Glutamatergic neuron (in vitro differentiated cells): ENCODE results near the gene NRG3. TPM values are rescaled to one million over a fixed set of nuclear protein-coding genes. Genes with fewer than 3 reads are reported as not detected.
A peak's percentile ranks its signal among the peaks of the same experiment; 100 is the strongest.
"Not testable (repeated sequence)": the region's sequence is repeated elsewhere in the genome, so short reads cannot be mapped to it uniquely, and the experiment has no call there.

Source experiments
- DNase-seq: peaks from one replicate; pipeline ENCODE4 v3.0.0; 2022
- H3K27ac Mint-ChIP-seq: one replicate; pipeline ENCODE4 v1.8.0; 2020; ENCODE audit warnings: mild to moderate bottlenecking, mixed read lengths, inconsistent platforms; ENCODE audit not compliant: unreplicated experiment
- H3K27me3 Mint-ChIP-seq: one replicate; pipeline ENCODE4 v1.8.0; 2020; ENCODE audit warnings: mild to moderate bottlenecking, moderate library complexity, mixed read lengths, inconsistent platforms; ENCODE audit not compliant: unreplicated experiment
- H3K36me3 Mint-ChIP-seq: one replicate; pipeline ENCODE4 v1.8.0; 2020; ENCODE audit warnings: mild to moderate bottlenecking, mixed read lengths, inconsistent platforms; ENCODE audit not compliant: unreplicated experiment
- H3K4me1 Mint-ChIP-seq: one replicate; pipeline ENCODE4 v1.8.0; 2020; ENCODE audit warnings: mild to moderate bottlenecking, low read depth, mixed read lengths, inconsistent platforms; ENCODE audit not compliant: unreplicated experiment
- H3K4me3 Mint-ChIP-seq: one replicate; pipeline ENCODE4 v1.8.0; 2020; ENCODE audit warnings: mild to moderate bottlenecking, mixed read lengths, inconsistent platforms; ENCODE audit not compliant: unreplicated experiment
- H3K9me3 Mint-ChIP-seq: one replicate; pipeline ENCODE4 v1.8.0; 2020; ENCODE audit warnings: mild to moderate bottlenecking, moderate library complexity, mixed read lengths, inconsistent platforms; ENCODE audit not compliant: unreplicated experiment
- CTCF ChIP-seq: fragments of 200-600 bp; sonication (generic); IDR thresholded peaks from one replicate; pipeline ENCODE4 v1.5.0; 2021; ENCODE audit not compliant: partially characterized antibody, unreplicated experiment
- total RNA-seq: library from RNA; stranded (reverse); fragmentation: NEBNext Ultra II Directional; extraction: Animal tissue kit (Norgen Biotek cat#: 25700); gene quantifications from one replicate; pipeline ENCODE4 v1.2.1, GENCODE V29; 2021; ENCODE audit not compliant: unreplicated experiment

Gene NRG3
- total RNA-seq, 1 donor from 2014 or later, result 3.2 TPM

- TF ChIP-seq CTCF, result no peak
- DNase-seq, result peak; percentile 84
These were observed 444.6 kb downstream of the NRG3 start for GRCh38 chr10:82319562-82319961.

GRCh38 chr10:82321724-82322123 is 446.7 kb downstream of the NRG3 start:
- H3K27me3 Mint-ChIP-seq, result peaks cover 14% of the 10 kb centered on the region
- H3K36me3 Mint-ChIP-seq, result peaks cover 2% of the 10 kb centered on the region
- H3K9me3 Mint-ChIP-seq, result peaks cover 25% of the 10 kb centered on the region
- H3K4me1 Mint-ChIP-seq, result peaks cover 52% of the 10 kb centered on the region
- H3K4me3 Mint-ChIP-seq, result no peak overlapping the region
- no peak for TF ChIP-seq CTCF
- DNase-seq, result no peak
- no peak overlapping the region for H3K27ac Mint-ChIP-seq

More at GRCh38 chr10:82319562-82319961, 444.6 kb downstream of the NRG3 start:
- peak overlapping the region; percentile 81 for H3K4me3 Mint-ChIP-seq
- H3K27me3 Mint-ChIP-seq, result peaks cover 14% of the 10 kb centered on the region
- peak overlapping the region; percentile 99 for H3K27ac Mint-ChIP-seq
- H3K9me3 Mint-ChIP-seq, result peaks cover 25% of the 10 kb centered on the region
- H3K4me1 Mint-ChIP-seq, result peaks cover 60% of the 10 kb centered on the region
- H3K36me3 Mint-ChIP-seq, result no peaks in the 10 kb centered on the region

GRCh38 chr10:82331716-82332115 is 456.7 kb downstream of the NRG3 start:
- Mint-ChIP-seq H3K4me3 (no peak overlapping the region), H3K4me1 (no peaks in the 10 kb centered on the region), H3K27me3 (no peaks in the 10 kb centered on the region), H3K36me3 (peaks cover 4% of the 10 kb centered on the region), H3K9me3 (peaks cover 1% of the 10 kb centered on the region), H3K27ac (no peak overlapping the region)
- TF ChIP-seq CTCF, result no peak
- no peak for DNase-seq

GRCh38 chr10:82335831-82336230 is 460.8 kb downstream of the NRG3 start:
- no peaks in the 10 kb centered on the region for H3K4me1 Mint-ChIP-seq
- H3K4me3 Mint-ChIP-seq, result no peak overlapping the region
- no peak overlapping the region for H3K27ac Mint-ChIP-seq
- H3K36me3 Mint-ChIP-seq, result no peaks in the 10 kb centered on the region
- no peak for DNase-seq
- H3K27me3 Mint-ChIP-seq, result no peaks in the 10 kb centered on the region
- no peak for TF ChIP-seq CTCF
- H3K9me3 Mint-ChIP-seq, result no peaks in the 10 kb centered on the region

GRCh38 chr10:82340166-82340565 is 465.2 kb downstream of the NRG3 start:
- H3K9me3 Mint-ChIP-seq, result no peaks in the 10 kb centered on the region
- no peak for DNase-seq
- no peaks in the 10 kb centered on the region for H3K36me3 Mint-ChIP-seq
- H3K4me3 Mint-ChIP-seq, result no peak overlapping the region
- no peaks in the 10 kb centered on the region for H3K27me3 Mint-ChIP-seq
- peaks cover 2% of the 10 kb centered on the region for H3K4me1 Mint-ChIP-seq
- no peak overlapping the region for H3K27ac Mint-ChIP-seq
- no peak for TF ChIP-seq CTCF

GRCh38 chr10:82349590-82349989 is 474.6 kb downstream of the NRG3 start:
- H3K9me3 Mint-ChIP-seq, H3K4me3 Mint-ChIP-seq, H3K27ac Mint-ChIP-seq, H3K36me3 Mint-ChIP-seq, DNase-seq, H3K4me1 Mint-ChIP-seq, H3K27me3 Mint-ChIP-seq: not testable (repeated sequence)
